ENCODE measurements around the gene S1PR5.

S1PR5 gene

GRCh38 chr19:10501971-10502523, 15.2 kb downstream of the S1PR5 start:
- Histone ChIP-seq H3K27me3 (replicated peaks) (no peaks in the 10 kb centered on the region), H3K4me3 (ENCODE audit: low read depth, low read length) (peak overlapping the region; percentile 94), H3K27ac (peak overlapping the region; percentile 92), H3K36me3 (replicated peaks) (peaks cover 18% of the 10 kb centered on the region)
- in situ Hi-C loops (cut with HindIII; ENCODE audit: low pct_ligation_motif_present, low sequenced_read_pairs): no loop called here
- DNase-seq: peak; percentile 13
- TF ChIP-seq CTCF (IDR thresholded peaks at IDR 0.05; ENCODE audit: low read depth, low read length, missing control alignments): no peak

GRCh38 chr19:10500247-10500592, 17.0 kb downstream of the S1PR5 start:
- TF ChIP-seq CTCF (IDR thresholded peaks at IDR 0.05; ENCODE audit: low read depth, low read length, missing control alignments): no peak
- H3K27ac ChIP-seq: no peak overlapping the region
- H3K27me3 ChIP-seq (replicated peaks): no peaks in the 10 kb centered on the region
- peaks cover 27% of the 10 kb centered on the region for H3K36me3 ChIP-seq (replicated peaks)
- no peak for DNase-seq
- in situ Hi-C loops (cut with HindIII; ENCODE audit: low pct_ligation_motif_present, low sequenced_read_pairs): no loop called here
- H3K4me3 ChIP-seq (ENCODE audit: low read depth, low read length): no peak overlapping the region

GRCh38 chr19:10499550-10500246, 17.5 kb downstream of the S1PR5 start:
- H3K4me3 ChIP-seq (ENCODE audit: low read depth, low read length): no peak overlapping the region

GRCh38 chr19:10497371-10497770, 19.9 kb downstream of the S1PR5 start:
- Histone ChIP-seq H3K36me3 (replicated peaks) (peaks cover 33% of the 10 kb centered on the region), H3K27me3 (replicated peaks) (no peaks in the 10 kb centered on the region), H3K27ac (no peak overlapping the region), H3K4me3 (ENCODE audit: low read depth, low read length) (no peak overlapping the region)
- no peak for DNase-seq
- TF ChIP-seq CTCF (IDR thresholded peaks at IDR 0.05; ENCODE audit: low read depth, low read length, missing control alignments): no peak
- in situ Hi-C loops (cut with HindIII; ENCODE audit: low pct_ligation_motif_present, low sequenced_read_pairs): no loop called here

More at GRCh38 chr19:10499550-10500246, 17.5 kb downstream of the S1PR5 start:
- Histone ChIP-seq H3K27ac (no peak overlapping the region), H3K36me3 (replicated peaks) (peaks cover 28% of the 10 kb centered on the region), H3K27me3 (replicated peaks) (no peaks in the 10 kb centered on the region)
- in situ Hi-C loops (cut with HindIII; ENCODE audit: low pct_ligation_motif_present, low sequenced_read_pairs): no loop called here
- no peak for DNase-seq
- no peak for TF ChIP-seq CTCF (IDR thresholded peaks at IDR 0.05; ENCODE audit: low read depth, low read length, missing control alignments)

GRCh38 chr19:10491472-10492047, 25.7 kb downstream of the S1PR5 start:
- Histone ChIP-seq H3K4me3 (ENCODE audit: low read depth, low read length) (no peak overlapping the region), H3K36me3 (replicated peaks) (peaks cover 56% of the 10 kb centered on the region), H3K27me3 (replicated peaks) (no peaks in the 10 kb centered on the region), H3K27ac (no peak overlapping the region)
- in situ Hi-C loops (cut with HindIII; ENCODE audit: low pct_ligation_motif_present, low sequenced_read_pairs): no loop called here
- DNase-seq: no peak
- no peak for TF ChIP-seq CTCF (IDR thresholded peaks at IDR 0.05; ENCODE audit: low read depth, low read length, missing control alignments)

All from brain microvascular endothelial cell (primary cell).